Mammary epithelial cell (primary cell): ENCODE results near the gene IL31.

ENCODE experiments used
- CTCF ChIP-seq, 2 donors: IDR thresholded peaks in 1 of 2; conservative IDR thresholded peaks in 1 of 2; 2 replicates each; pipeline ENCODE4 v1.5.1; 2011 to 2012; ENCODE audit warnings: inconsistent platforms in 2 of 2, low read length in 2 of 2, mild to moderate bottlenecking in 2 of 2, control low read depth in 1 of 2, low read depth in 1 of 2; ENCODE audit not compliant: insufficient read depth in 1 of 2; ENCODE audit errors: extremely low read depth in 1 of 2
- EZH2 ChIP-seq: IDR thresholded peaks from 2 replicates; pipeline ENCODE4 v1.6.1; 2012; ENCODE audit warnings: low read length, inconsistent platforms, borderline replicate concordance

- TF ChIP-seq CTCF (conservative IDR thresholded peaks at IDR 0.05 in 1 of 2, IDR thresholded peaks at IDR 0.05 in 1 of 2; ENCODE audit: extremely low read depth in 1 of 2, insufficient read depth in 1 of 2, low read depth in 1 of 2, low read length in 2 of 2) (no peak), EZH2 (no peak)
Measured at GRCh38 chr12:122158700-122159285, 15.2 kb downstream of the IL31 start.
